Rectal smooth muscle tissue (tissue), 1 donor: Measurements from ENCODE around the gene PHKB.
A peak's percentile ranks its signal among the peaks of the same experiment; 100 is the strongest.

Experiments used
- H3K27ac ChIP-seq: one replicate; pipeline ENCODE4 v1.7.0; 2013; ENCODE audit warnings: low read depth, low read length, inconsistent platforms
- H3K27me3 ChIP-seq: one replicate; pipeline ENCODE4 v1.7.0; 2013; ENCODE audit warnings: low read length; ENCODE audit not compliant: control insufficient read depth, insufficient read depth
- H3K36me3 ChIP-seq: one replicate; pipeline ENCODE4 v1.7.0; 2013; ENCODE audit warnings: low read length; ENCODE audit not compliant: control insufficient read depth, insufficient read depth
- H3K4me1 ChIP-seq: one replicate; pipeline ENCODE4 v1.7.0; 2013; ENCODE audit warnings: low read length; ENCODE audit not compliant: control insufficient read depth, insufficient read depth
- H3K4me3 ChIP-seq: one replicate; pipeline ENCODE4 v1.7.0; 2013; ENCODE audit warnings: low read length
- H3K9ac ChIP-seq: one replicate; pipeline ENCODE4 v1.7.0; 2013; ENCODE audit warnings: low read length

Gene PHKB

DNA sequence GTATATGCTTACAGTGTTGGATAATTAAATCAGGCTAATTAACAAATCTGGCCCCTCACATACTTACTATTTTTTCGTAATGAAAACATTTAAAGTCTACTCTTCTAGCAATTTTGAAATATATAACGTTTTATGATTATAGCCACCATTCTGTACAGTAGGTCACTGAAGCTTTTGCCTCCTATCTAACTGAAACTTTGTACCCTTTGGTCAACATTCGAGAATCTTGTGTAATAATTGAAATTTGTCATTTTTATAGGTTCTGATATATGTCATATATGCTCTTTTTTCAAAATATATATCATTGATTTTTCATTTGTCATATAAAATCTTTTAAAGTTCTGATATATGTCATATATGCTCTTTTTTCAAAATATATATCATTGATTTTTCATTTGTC is 12.7 kb downstream of the PHKB start:
- Histone ChIP-seq H3K36me3 (no peaks in the 10 kb centered on the region), H3K27me3 (no peaks in the 10 kb centered on the region), H3K27ac (no peak overlapping the region), H3K9ac (no peak overlapping the region), H3K4me3 (no peak overlapping the region), H3K4me1 (peaks cover 2% of the 10 kb centered on the region)

DNA sequence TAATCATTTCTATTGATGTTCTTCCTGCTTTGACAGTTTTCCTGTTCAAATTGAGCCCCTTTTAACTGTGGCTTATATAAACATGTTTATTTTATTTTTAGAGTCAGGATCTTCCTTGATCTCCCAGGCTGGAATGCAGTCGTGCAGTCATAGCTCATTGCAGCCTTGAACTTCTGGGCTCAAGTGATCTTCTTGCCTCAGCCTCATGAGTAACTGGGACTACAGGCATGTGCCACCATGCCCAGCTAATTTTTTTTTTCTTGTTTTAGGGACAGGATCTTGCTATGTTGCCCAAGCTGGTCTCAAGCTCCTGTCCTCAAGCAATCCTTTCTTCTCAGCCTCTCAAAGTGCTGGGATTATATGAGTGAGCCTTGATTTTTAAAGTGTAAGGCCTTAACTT is 14.7 kb downstream of the PHKB start:
- Histone ChIP-seq H3K27ac (no peak overlapping the region), H3K9ac (no peak overlapping the region), H3K27me3 (no peaks in the 10 kb centered on the region), H3K36me3 (no peaks in the 10 kb centered on the region), H3K4me3 (no peak overlapping the region), H3K4me1 (peaks cover 2% of the 10 kb centered on the region)

DNA sequence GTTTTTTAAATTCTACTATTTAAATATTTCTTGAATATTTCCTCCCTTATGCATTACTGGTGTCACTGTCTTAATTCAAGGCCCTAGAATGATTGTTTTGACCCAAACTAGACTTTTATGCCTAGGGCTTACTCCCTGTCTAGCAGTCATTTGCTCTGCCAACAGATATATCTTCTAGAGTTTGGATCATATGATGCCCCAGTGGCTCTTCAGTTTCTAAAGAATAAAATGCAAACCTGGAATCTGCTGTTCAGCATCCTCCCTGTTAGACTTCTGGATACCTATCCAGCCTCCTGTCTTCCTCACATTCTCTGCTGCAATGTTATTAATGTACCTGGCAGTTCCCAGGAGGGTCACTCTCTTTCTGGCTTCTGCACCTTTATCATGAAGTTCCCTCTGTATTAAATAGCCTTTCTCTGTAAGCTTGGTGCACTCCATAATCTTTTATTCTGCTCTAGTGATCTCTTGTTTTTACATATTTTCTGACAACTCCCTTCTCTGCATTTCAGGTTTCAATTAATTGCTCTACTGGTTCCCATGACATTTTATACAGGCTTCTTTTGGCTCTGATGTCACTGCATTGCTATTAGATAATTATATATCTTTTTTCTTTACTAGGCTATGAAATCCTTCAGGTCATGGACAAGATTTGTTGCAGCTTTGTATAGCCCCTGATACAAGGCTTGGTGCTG is 15.7 kb downstream of the PHKB start:
- Histone ChIP-seq H3K9ac (no peak overlapping the region), H3K36me3 (no peaks in the 10 kb centered on the region), H3K4me3 (no peak overlapping the region), H3K27ac (no peak overlapping the region), H3K4me1 (peaks cover 2% of the 10 kb centered on the region), H3K27me3 (no peaks in the 10 kb centered on the region)

DNA sequence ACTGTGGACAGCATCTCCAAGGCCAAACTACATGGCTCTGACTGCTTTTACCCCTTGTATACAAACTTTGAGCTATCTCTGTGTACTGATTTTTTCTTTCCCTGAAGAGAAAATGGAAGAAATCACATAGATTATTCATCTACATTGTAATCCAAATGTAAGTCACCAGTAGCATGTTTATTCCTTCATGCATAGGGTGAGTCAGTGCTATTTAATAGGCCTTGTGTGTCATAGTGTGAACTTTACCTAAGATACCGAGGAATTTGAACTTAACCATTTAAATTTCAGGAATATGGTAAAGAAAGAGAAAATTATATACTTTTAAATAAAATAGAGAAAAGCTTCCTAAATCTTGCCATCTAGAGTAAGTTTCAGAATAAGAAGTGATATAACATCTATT is 16.5 kb downstream of the PHKB start:
- Histone ChIP-seq H3K4me1 (peaks cover 2% of the 10 kb centered on the region), H3K27me3 (no peaks in the 10 kb centered on the region), H3K4me3 (no peak overlapping the region), H3K9ac (no peak overlapping the region), H3K36me3 (no peaks in the 10 kb centered on the region), H3K27ac (no peak overlapping the region)

DNA sequence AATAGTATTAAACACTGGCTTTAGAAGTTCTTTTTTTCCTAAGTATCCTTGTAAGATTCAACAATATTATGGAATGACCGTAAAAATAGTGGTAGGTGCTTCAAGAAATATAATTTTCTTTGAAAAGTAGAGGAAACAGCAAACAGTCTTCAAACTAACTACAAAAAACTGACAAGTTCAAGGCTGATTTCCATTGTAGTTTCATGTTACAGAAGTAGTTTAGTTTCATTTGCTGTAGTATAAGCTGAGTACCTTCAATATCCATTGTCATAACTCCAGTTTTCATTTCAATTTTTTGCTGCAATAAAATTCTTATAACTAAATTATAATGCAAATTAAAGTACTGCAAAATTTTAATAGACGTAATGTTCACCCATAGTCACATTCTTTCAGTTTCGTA is 19.3 kb downstream of the PHKB start:
- peaks cover 2% of the 10 kb centered on the region for H3K4me1 ChIP-seq
- H3K27ac ChIP-seq, result no peak overlapping the region
- H3K36me3 ChIP-seq, result no peaks in the 10 kb centered on the region
- no peaks in the 10 kb centered on the region for H3K27me3 ChIP-seq
- H3K9ac ChIP-seq, result no peak overlapping the region
- H3K4me3 ChIP-seq, result no peak overlapping the region

DNA sequence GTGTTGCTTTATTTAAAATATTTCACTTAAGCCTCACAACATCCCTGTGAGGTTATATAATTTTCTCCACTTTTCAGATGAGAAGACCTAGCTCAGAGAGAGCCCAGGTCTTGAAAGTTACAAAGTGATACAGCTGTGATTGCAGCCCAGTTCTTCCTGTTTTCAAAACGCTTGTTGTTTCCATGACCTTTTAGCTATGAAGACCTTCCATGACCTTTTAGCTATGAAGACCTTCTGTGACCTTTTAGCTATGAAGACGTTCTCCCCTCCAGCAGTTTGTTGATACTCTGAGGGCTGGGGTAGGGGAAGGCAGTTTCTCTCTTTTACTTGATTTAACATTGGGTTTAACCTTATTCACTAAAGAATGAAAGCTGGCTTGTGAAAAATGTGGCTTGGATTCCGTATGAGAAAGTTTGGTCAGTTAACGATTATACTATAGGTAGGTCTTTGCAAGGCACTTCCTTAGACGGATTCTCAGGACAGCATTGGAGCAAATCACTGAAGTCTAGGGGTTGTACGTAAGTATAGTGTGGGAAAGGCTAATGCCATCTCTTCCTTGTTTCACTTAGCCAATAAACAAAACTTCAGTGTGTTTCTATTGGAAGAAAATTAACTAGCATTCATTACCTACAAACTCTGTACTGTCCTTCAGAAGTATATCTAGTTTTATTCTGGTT is 20.7 kb downstream of the PHKB start:
- no peaks in the 10 kb centered on the region for H3K27me3 ChIP-seq
- H3K27ac ChIP-seq, result no peak overlapping the region
- H3K36me3 ChIP-seq, result no peaks in the 10 kb centered on the region
- H3K9ac ChIP-seq, result no peak overlapping the region
- no peak overlapping the region for H3K4me3 ChIP-seq
- H3K4me1 ChIP-seq, result peaks cover 2% of the 10 kb centered on the region

DNA sequence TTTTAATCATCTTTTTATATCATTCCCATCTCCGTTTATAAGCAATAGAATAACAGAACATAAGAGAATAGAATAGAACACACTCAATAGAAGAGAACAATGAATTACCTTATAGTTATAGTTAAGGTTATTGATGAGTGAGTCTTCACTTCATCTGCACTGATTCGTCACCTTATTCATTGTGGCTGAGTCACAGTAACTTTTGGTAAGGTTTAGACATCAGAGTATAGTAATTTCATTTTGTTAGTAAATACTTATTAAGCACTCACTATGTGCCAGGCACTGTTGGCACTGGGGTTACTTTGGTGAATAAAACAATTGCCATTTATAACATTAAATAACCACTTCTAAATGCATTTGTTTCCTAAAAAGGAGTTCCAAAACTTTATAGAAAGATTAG is 22.5 kb downstream of the PHKB start:
- Histone ChIP-seq H3K36me3 (no peaks in the 10 kb centered on the region), H3K27ac (no peak overlapping the region), H3K27me3 (no peaks in the 10 kb centered on the region), H3K4me1 (no peaks in the 10 kb centered on the region), H3K9ac (no peak overlapping the region), H3K4me3 (no peak overlapping the region)

DNA sequence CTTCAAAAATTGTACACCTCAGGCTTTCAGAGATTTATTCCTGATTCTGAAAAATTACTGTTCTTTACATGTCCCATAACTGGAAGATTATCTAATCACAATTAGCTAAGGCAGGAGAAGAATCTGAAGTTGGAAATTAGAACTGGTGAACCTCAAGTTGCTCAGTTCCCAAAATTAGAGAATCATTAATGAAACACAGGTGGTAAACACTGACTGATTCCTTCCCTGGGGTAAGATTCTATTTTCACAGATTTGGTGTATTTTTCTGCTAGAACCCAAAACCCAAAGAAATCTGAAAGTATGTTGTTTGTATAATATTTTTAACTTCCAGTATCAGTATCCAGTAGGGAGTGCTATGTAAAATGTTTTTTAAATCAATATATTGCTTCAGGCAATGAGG is 25.7 kb downstream of the PHKB start:
- no peaks in the 10 kb centered on the region for H3K36me3 ChIP-seq
- no peak overlapping the region for H3K9ac ChIP-seq
- no peaks in the 10 kb centered on the region for H3K4me1 ChIP-seq
- H3K4me3 ChIP-seq, result no peak overlapping the region
- H3K27me3 ChIP-seq, result no peaks in the 10 kb centered on the region
- no peak overlapping the region for H3K27ac ChIP-seq

DNA sequence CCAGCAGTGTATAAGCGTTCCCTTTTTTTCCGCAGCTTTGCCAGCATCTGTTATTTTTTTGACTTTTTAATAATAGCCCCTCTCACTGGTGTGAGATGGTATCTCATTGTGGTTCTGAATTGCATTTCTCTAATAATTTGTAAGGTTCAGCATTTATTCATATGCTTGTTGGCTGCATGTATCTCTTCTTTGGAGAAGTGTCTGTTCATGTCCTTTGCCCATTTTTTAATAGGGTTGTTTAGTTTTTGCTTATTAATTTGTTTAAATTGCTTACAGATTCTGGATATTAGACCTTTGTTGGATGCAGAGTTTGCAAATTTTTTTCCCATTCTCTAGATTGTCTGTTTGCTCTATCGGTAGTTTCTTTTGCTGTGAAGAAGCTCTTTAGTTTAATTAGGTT is 26.9 kb downstream of the PHKB start:
- no peak overlapping the region for H3K27ac ChIP-seq
- no peak overlapping the region for H3K4me3 ChIP-seq
- H3K9ac ChIP-seq, result no peak overlapping the region
- H3K27me3 ChIP-seq, result no peaks in the 10 kb centered on the region
- H3K4me1 ChIP-seq, result peaks cover 2% of the 10 kb centered on the region
- H3K36me3 ChIP-seq, result no peaks in the 10 kb centered on the region

DNA sequence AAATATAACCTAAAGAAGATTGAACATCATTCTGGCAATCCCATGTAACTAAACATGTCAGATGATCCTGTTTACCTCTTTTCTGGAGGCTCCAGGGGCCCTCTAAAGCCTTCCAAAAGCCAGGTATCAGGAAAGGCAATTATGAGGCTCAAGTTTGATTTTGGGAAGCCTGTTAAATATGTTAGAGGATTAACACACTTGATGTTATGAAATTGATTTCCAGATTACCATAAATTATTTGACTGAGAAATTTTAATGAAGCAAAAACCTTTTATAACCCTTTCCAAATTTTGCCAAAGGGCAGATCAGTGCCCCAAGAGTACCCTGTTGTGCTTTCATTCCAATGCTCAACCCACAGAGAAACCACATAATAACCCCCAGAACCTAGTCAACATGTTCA is 29.3 kb downstream of the PHKB start:
- no peak overlapping the region for H3K27ac ChIP-seq
- no peaks in the 10 kb centered on the region for H3K36me3 ChIP-seq
- peaks cover 2% of the 10 kb centered on the region for H3K4me1 ChIP-seq
- H3K27me3 ChIP-seq, result no peaks in the 10 kb centered on the region
- H3K9ac ChIP-seq, result no peak overlapping the region
- no peak overlapping the region for H3K4me3 ChIP-seq

DNA sequence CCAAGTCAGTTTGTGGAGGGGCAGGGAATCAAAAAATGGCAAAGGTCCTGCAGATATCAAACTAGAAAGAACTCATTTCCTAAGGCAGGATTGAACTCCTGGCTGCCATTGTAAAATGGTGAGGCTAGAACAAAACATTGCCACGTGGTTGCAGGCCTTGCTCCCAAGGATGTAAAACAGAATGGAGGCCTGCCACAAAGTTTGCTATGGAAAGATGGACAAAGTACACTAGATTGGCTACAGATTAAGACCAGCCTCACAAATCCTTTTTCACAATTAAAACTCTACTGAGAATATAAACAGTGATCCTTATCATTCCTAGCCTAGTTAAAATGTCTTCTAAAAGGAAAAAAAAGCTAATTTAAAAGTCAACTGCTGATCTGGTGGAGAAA is 30.9 kb downstream of the PHKB start:
- H3K27ac ChIP-seq, result no peak overlapping the region
- no peaks in the 10 kb centered on the region for H3K36me3 ChIP-seq
- no peak overlapping the region for H3K9ac ChIP-seq
- H3K4me3 ChIP-seq, result no peak overlapping the region
- H3K4me1 ChIP-seq, result peaks cover 2% of the 10 kb centered on the region
- H3K27me3 ChIP-seq, result no peaks in the 10 kb centered on the region

DNA sequence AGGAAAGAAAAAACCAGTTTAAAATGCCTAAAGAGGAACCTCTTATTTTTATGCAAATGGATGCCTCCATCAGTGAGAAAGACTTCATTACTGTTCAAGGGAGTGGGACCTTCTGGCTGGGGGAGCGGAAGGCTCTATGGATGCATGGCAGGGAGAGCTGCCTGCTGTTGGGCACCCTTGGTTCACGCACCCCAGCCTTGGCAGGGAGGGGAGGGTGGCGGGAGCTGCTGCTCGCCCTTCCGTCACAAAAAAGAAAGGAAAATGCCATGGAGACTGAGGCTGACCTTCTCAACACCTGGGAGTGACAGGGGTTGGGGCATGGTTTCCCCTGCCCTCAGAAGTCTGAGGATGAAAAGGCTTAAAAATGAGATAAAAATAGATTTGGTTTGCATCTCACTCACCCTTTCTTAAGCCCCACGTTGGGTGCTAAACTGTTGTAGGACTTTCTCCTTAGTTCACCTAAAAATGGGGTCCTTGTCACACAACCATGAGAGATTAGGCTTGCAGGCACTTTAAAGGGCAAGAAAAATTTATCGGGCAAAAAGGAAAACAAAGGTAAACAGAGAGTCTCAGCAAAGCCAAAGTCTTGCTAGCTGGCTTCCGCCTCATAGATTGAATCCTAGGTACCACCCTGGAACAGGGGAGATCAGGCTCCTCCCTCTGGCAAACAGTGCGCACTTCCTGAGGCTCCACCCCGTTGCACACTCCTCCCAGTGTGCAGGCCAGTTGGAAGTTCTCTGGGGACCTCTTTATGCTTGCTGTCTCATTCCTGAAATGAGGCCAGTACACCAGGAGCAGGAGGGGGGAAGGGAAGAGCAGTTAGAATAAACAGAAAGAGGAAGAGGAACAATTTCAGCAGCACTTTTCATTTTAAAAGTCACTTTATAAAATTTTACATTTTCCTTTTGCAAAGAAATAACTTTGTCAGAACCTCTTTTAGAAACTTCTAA is 31.6 kb downstream of the PHKB start:
- Histone ChIP-seq H3K4me3 (peak overlapping the region; percentile 19), H3K9ac (no peak overlapping the region), H3K27me3 (no peaks in the 10 kb centered on the region), H3K4me1 (peaks cover 2% of the 10 kb centered on the region), H3K27ac (peak overlapping the region; percentile 52), H3K36me3 (no peaks in the 10 kb centered on the region)
